GM19025 (cell line): ENCODE results near the gene CCDC110.

ENCODE experiments used
- ATAC-seq: cut with Tn5 transposase; IDR thresholded peaks from one replicate; pipeline ENCODE4 v1.9.1; 2021; ENCODE audit warnings: mild to moderate bottlenecking, low read depth, moderate library complexity; ENCODE audit not compliant: unreplicated experiment

Gene CCDC110

GRCh38 chr4:185473247-185473646 is 1.7 kb upstream of the CCDC110 start:
- ATAC-seq, result no peak

DNA sequence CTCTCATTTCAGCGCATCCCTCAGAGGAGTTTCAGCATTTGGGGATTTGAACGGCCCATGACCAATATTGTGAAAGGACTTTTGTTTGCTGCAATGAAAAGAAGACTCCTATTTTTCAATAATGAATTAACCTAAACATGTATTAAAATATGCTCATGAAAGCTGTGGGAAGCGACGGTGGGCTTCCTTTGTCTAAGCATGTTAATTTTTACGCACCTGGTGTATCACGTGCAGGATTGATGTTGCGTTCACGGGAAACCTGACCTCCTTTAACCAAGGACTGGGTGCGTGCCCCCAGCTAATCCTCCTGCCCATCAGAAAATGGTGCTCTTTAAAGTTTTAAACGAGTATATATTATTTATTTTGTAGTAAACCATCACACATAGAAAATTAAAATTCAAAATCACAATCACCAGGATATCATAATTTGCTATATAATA is 590 bp upstream of the CCDC110 start:
- ATAC-seq, result no peak

- no peak for ATAC-seq
Measured at GRCh38 chr4:185470501-185471195, 885 bp downstream of the CCDC110 start.

DNA sequence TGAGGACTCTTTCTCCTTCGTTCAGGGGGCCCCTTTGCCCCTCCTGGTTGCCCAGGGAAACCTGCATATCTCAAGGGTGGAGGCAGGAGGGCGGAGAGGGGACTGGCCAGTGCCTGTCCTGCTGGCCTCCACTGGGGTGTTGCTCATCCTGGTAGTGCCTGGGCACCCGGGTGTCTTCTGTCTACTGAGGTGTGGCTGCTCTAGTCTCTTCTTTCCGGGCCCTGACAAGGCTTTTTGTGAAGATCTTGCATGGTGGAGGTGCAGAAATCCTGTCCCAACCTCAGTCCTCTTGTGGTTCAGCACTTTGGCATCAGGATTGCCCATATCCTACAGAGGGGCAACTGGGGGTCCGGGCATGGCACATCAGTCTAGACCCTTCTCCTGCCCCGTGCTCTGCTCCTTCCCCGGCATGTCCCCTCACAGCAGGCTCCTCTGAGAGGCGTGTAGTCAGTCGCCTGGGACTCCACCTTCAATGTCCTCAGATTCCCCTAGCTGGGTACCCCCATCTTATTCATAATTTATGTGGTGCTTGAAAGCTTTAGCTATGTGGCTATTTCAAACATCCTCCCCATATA is 1.9 kb downstream of the CCDC110 start:
- no peak for ATAC-seq

- no peak for ATAC-seq
Measured at GRCh38 chr4:185468999-185469398, 2.5 kb downstream of the CCDC110 start.

- ATAC-seq, result no peak
Measured at GRCh38 chr4:185467991-185468390, 3.5 kb downstream of the CCDC110 start.

- no peak for ATAC-seq
Measured at GRCh38 chr4:185467101-185467500, 4.4 kb downstream of the CCDC110 start.

GRCh38 chr4:185465707-185466106 is 5.8 kb downstream of the CCDC110 start:
- ATAC-seq, result no peak

DNA sequence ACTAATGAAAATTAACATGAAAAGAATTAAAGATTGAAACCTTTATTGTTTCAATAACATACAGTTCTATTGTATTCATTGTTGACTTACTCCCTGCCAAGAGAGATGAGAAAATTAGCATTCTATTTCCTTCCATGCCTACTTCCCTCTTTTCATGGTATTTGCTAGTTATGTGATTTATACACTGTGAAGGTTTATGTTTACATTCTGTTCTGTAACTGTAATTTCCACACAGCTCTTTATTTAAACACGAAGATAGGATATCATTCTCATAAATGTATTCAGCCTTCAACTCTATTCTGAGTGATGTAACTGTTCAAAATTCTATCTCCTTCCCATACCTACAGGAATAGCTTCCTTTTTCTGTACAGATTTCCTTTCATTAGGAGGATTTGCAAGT is 6.6 kb downstream of the CCDC110 start:
- no peak for ATAC-seq

DNA sequence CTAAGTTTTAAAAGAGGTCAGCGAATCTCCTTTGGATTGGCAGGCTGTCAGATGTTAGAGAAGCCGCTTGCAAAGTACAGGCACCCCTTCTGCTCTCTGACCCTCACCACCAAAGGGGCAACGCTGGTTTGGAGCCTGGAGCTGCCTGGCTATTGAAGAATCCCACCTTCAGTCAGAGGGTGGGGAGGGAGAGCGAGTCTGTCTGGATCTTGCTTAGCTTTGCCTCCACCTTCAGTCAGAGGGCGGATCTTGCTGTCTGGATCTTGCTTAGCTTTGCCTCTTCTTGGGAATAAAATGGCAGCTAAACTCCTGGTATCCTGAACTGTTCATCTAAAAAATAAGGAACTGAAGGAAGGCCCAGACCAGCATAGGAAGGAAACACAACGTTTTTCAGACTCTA is 7.3 kb downstream of the CCDC110 start:
- no peak for ATAC-seq

- ATAC-seq, result no peak
Measured at GRCh38 chr4:185463541-185463940, 8.0 kb downstream of the CCDC110 start.

DNA sequence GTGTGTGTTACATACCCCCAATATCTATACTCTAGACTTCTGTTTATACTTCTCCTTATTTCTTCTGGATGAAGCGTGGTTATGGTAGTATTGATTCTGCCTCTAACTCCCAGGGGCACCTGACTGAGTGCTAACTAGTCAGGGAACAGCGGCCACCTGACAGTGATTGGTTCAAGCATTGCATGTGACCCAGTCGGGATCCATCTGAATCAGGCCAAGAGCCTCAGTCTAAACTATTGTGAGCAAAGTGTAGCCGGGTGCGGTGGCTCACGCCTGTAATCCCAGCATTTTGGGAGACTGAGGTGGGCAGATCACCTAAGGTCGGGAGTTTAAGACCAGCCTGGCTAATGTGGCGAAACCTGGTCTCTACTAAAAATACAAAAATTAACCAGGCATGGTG is 10.0 kb downstream of the CCDC110 start:
- no peak for ATAC-seq

DNA sequence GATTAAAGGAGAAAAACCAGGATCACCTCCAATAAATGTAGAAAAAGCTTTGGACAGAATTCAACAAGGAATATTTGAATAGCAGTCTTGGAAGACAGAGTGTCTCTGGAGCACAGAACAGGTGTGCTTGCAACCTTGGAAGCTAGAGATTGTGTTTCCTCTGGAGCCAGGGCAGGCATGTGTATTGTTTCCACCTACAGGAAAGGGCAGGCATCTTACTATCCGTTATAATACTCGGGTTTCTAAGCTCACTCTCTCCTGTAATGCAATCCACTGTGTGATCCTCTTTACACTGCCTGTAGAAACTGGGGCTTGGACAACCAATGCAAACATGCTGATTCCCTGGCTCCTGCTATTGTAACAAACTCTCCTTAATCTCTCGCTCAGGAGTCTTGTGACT is 14.4 kb downstream of the CCDC110 start:
- no peak for ATAC-seq

DNA sequence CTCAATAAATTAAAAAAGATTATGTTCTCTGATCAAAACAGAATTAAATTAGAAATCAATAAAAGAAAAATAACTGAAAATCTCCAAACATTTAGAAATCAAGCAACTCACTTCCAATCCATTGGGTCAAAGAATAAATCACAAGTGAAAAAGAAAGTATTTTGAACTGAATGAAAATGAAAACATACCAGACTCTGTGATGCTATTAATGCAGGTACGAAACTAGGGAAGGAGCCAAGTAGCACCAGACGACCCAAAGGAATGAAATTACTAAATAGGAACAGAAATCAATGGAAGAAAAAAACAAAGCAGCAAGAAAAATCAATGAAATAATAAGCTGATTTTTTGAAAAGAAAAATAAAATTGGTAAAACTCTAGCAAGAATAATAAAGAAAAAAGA is 15.4 kb downstream of the CCDC110 start:
- ATAC-seq, result no peak

GRCh38 chr4:185445209-185445608 is 26.3 kb downstream of the CCDC110 start:
- no peak for ATAC-seq

DNA sequence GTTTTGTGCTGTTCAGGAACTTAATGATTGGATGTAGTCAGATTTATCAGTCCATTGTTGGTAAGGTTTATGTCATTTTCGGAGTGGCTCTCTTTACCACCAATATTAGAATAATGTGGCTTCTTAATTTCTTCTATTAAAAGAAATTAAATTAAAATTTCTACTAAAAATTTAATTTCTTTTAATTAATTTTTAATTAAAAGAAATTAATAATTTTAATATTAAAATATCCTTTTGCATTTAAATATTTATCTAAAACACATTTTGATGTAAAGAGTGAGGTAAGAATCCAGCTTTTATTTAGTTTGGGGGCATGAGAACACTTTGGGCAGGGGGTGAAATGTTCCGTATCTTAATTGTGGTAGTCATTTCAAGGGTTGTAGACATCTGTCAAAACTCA is 30.1 kb downstream of the CCDC110 start:
- no peak for ATAC-seq

DNA sequence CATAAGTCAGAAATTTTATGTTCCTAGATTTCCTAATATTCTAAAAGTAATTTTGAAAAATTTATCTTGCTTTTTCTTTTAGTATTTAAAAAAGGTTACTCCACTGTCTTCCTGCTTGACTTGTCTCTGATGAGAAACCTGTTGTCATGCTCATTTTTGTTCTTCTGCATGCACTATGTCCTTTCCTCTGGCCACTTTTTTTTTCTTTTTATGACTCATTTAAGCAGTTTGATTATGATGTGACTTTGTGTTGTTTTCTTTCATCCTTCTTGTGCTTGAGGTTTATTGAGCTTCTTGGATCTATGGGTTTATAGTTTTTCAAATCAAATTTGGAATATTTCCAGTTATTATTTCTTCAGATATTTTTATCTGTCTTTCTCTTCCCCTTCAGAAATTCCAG is 33.7 kb downstream of the CCDC110 start:
- no peak for ATAC-seq

DNA sequence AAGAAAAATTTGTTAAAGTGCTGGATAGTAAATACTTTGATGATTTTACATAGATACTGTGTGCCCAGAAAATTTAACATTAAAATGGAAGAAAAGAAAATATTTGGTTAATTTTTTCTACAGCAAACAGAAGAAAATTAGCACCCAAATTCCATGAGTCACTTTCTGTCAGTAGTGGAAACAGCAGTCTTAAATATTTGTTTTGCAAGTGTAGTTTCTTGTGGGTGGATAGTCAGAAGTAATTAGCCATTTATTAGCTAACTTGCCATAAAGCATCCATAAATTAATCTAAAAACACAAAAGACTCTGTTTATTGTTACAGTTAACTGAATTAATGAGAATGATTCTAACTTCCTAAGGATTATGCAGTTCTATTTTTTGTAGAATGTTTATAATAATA is 36.1 kb downstream of the CCDC110 start:
- no peak for ATAC-seq

- no peak for ATAC-seq
Measured at GRCh38 chr4:185429660-185430059, 41.9 kb downstream of the CCDC110 start.

- no peak for ATAC-seq
Measured at GRCh38 chr4:185426960-185427688, 44.4 kb downstream of the CCDC110 start.

DNA sequence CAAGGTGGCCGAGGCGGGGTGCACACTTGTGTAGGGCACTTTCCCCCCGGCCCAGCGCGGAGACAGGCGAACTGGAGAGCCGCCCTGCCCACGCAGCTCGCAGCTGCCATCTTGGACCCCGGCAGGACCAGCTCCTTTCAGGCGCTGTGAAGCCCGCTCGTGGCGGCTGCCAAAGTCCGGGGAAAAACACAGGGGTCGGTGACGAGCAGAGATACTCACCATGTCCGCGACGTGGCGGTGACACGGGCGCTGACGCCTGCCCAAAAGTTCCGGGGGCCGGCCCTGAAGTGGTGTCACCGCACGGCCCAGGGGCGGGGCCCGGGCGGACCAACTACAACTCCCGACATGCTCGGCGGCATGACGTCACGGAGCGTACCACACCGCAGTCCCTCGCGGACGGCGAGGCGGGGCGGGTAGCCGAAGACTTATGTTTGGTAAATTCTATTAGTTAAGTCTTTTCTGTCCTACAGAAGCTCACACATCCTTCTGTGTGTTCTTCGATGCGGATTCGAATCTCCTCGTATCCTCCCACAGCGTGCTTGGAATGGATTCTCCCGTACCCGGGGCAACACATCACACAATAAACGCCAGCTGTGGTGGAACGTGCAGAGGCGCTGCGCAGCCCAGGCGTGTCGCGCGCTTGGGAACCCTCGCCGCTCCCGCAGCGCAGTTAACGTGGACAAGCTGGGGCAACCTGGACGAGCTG is 45.7 kb downstream of the CCDC110 start, which contains the start of gene UFSP2:
Gene UFSP2, minus strand, starts transcription at position 318 of the 706 bp plus-strand sequence. Its CDS starts 96 bp downstream, at position 222.
- ATAC-seq, result peak; percentile 95
